ENCODE results near the gene TGFB1I1.
"Not testable (repeated sequence)": the region's sequence is repeated elsewhere in the genome, so short reads cannot be mapped to it uniquely, and the experiment has no call there.

The TGFB1I1 gene

DNA sequence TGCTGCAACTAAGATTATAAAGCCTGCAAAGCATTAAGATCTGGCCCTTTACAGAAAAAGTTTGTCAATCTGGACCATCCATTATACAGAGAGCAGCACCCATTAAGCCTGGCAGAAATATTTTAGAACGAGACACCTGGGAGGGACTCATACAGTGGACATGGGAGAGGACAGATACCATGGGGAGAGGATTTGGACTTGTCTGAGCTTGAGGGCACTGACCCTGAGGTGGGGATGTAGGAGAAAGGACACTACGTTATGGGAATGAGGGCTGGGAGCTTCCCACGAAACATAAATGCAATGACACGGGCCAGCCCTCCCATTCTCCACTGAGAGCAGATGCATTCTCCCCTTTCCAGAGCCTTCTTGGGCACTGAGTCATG is 30.0 kb downstream of the TGFB1I1 start:
- Mint-ChIP-seq H3K27me3 (no peaks in the 10 kb centered on the region), H3K4me3 (no peak overlapping the region), H3K27ac (no peak overlapping the region), H3K9me3 (no peaks in the 10 kb centered on the region), H3K36me3 (ENCODE audit: low read depth) (peaks cover 59% of the 10 kb centered on the region), H3K4me1 (ENCODE audit: low read depth) (peaks cover 32% of the 10 kb centered on the region)
- DNase-seq = no peak

DNA sequence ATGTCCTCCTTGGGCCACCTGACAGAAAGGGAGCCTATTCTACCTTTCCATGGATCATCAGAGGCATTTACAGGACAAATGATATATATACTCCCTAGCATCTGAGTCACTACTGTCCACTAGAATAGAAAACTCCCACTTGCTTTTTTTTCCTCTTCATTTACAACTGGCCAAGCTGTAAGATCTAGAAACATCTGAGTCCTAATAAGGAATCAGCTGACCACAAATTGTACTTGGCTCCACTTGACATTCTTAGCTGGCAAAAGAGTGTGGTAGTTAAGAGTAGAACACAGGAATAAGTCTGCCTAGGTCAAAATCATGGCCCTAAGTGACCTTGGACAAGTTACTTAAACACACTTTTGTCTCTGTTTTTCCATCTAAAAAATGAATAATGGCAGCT is 31.0 kb downstream of the TGFB1I1 start:
- DNase-seq = no peak
- H3K9me3 Mint-ChIP-seq = no peaks in the 10 kb centered on the region
- no peak overlapping the region for H3K27ac Mint-ChIP-seq

DNA sequence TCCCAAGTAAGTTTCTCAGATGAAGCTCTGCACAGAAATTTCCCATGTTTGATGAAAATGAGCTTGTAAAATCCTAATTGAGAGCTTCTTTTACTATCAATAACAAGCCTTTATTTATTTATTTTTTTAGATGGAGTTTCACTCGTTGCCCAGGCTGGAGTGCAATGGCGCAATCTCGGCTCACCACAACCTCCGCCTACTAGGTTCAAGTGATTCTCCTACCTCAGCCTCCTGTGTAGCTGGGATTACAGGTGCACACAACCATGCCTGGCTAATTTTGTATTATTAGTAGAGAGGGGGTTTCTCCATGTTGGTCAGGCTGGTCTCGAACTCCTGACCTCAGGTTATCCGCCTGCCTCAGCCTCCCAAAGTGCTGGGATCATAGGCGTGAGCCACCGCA is 31.6 kb downstream of the TGFB1I1 start:
- not testable (repeated sequence) for H3K27ac Mint-ChIP-seq, H3K9me3 Mint-ChIP-seq, H3K4me3 Mint-ChIP-seq, H3K27me3 Mint-ChIP-seq, DNase-seq
- peaks cover 58% of the 10 kb centered on the region for H3K36me3 Mint-ChIP-seq (ENCODE audit: low read depth)
- H3K4me1 Mint-ChIP-seq (ENCODE audit: low read depth) = peaks cover 40% of the 10 kb centered on the region

More for the DNA sequence above, 31.0 kb downstream of the TGFB1I1 start:
- no peak overlapping the region for H3K4me3 Mint-ChIP-seq
- no peaks in the 10 kb centered on the region for H3K27me3 Mint-ChIP-seq
- H3K4me1 Mint-ChIP-seq (ENCODE audit: low read depth) = peaks cover 38% of the 10 kb centered on the region
- peaks cover 59% of the 10 kb centered on the region for H3K36me3 Mint-ChIP-seq (ENCODE audit: low read depth)

DNA sequence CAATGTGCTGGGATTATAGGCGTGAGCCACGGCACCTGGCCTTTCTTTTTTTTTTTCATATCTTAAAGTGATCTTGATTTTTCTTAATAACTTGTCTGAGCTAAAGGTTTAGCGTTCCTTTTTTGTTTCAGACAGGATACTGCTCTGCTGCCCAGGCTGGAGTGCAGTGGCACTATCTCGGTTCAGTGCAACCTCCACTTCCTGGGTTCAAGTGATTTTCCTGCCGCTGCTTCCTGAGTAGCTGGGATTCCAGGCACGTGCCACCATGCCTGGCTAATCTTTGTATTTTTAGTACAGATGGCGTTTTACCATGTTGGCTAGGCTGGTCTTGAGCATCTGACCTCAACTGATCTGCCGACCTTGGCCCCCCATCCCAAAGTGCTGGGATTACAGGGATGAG is 32.2 kb downstream of the TGFB1I1 start:
- Mint-ChIP-seq H3K36me3 (ENCODE audit: low read depth) (peaks cover 58% of the 10 kb centered on the region), H3K4me1 (ENCODE audit: low read depth) (peaks cover 46% of the 10 kb centered on the region), H3K27ac (peak overlapping the region; percentile 97), H3K4me3 (no peak overlapping the region), H3K9me3 (no peaks in the 10 kb centered on the region), H3K27me3 (no peaks in the 10 kb centered on the region)
- DNase-seq = no peak

DNA sequence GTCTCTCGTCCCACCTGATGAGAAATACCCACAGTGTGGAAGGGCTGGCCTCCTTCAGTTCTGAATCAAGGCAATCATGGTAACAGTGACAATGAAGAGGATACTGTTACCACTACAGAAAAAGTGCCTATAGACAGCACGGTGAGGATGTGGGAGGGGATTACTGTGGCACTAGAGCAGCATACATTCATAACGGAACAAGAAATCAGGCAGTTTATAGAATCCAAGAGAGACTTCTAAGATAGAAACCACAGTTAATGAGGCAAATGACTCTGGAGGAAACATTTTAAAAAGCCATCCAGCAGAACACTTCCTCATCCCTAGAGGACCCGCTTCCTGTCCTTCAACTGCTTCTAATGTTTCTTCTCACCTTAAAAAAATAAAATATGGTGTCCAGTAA is 33.5 kb downstream of the TGFB1I1 start:
- H3K4me1 Mint-ChIP-seq (ENCODE audit: low read depth) = peaks cover 54% of the 10 kb centered on the region
- no peaks in the 10 kb centered on the region for H3K27me3 Mint-ChIP-seq
- H3K36me3 Mint-ChIP-seq (ENCODE audit: low read depth) = peaks cover 48% of the 10 kb centered on the region
- no peaks in the 10 kb centered on the region for H3K9me3 Mint-ChIP-seq
- H3K27ac Mint-ChIP-seq = peak overlapping the region; percentile 97
- peak overlapping the region; percentile 94 for H3K4me3 Mint-ChIP-seq
- no peak for DNase-seq

DNA sequence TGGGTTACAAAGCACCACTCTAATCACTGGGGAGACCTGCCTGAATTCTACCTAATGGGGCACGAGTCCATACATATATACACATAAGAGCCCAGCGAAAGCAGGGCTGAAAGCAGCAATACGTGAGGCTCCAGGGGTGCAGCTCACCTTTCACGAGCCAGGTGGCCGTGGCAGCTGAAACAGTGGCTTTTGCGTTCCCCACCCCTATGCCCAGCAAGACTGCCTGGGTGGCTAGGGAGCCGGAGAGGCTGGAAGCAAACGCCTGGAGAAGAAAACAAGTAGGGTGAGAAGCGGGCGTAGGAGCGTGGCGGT is 35.6 kb downstream of the TGFB1I1 start:
- no peak for DNase-seq
- no peaks in the 10 kb centered on the region for H3K27me3 Mint-ChIP-seq
- peaks cover 55% of the 10 kb centered on the region for H3K4me1 Mint-ChIP-seq (ENCODE audit: low read depth)
- peak overlapping the region; percentile 94 for H3K4me3 Mint-ChIP-seq
- peak overlapping the region; percentile 97 for H3K27ac Mint-ChIP-seq
- peaks cover 44% of the 10 kb centered on the region for H3K36me3 Mint-ChIP-seq (ENCODE audit: low read depth)
- H3K9me3 Mint-ChIP-seq = no peaks in the 10 kb centered on the region

DNA sequence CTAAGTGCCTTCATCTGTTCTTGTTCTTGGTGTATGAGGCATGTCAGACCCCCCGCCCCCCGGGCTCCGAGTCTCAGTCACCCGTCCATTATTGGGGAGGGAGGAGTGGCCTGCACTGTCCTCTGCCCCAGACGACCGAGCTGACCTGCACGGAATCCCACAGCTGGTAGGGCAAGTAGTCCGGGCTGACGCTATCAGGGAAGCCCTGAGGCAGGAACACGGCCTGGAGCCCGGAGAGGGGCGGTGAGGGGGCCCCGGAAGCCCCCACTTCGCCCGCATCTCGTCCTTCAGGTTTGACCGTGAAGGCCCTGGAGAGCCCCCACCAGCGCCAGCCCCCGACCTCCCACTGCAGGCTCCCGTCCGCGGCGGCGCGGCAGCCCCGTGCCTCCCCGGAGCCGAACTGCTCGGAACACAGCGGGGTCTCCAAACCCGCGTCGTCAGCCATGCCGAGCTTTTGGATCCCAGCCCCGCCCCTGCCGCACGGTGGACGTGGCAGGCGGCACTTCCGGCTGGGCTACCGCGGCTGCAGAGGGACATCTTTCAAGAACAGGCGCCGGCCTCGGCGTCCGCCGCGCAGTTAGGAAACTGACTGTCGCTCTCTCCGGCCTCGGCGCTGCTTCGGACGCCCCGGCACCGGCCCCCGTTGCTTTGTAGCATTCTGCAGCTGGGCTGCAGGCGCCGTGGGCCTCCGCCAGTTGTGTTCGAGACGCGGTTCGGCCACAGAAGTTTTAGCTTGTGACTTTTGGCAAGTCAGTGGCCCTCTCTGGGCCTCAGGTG is 36.2 kb downstream of the TGFB1I1 start, which contains the start of gene RUSF1:
Gene RUSF1, minus strand, starts transcription at position 463 of the 777 bp plus-strand sequence. Its CDS starts 18 bp downstream, at position 445.
- Mint-ChIP-seq H3K9me3 (no peaks in the 10 kb centered on the region), H3K27me3 (no peaks in the 10 kb centered on the region), H3K4me3 (peak within 1 kb of the TSS; percentile 94), H3K36me3 (ENCODE audit: low read depth) (peaks cover 44% of the 10 kb centered on the region), H3K27ac (peak within 1 kb of the TSS; percentile 97), H3K4me1 (ENCODE audit: low read depth) (peaks cover 53% of the 10 kb centered on the region)
- peak; percentile 91 for DNase-seq

DNA sequence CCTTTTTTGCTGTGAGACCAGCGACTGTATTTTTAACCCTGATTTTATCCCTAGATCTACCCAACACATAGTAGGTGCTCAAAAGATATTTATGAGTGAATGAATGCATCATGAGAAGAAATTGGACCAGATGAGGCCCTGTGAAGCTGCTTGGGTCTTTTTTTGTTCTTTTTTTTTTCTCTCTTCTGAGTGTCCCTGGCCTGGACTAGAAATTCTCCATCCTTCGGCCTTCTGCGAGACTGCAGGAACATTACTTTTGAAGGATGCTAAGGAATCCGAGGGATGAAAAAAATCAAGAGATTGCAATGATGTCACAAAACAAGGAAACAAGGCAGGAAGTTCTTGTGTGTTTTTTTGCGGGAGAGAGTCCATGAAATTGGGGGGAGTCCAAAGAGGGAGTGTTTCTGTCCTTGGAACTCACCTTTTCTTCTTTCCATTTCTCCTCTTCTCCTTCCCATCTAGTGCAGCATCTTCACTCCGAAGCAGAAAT is 36.8 kb downstream of the TGFB1I1 start:
- H3K36me3 Mint-ChIP-seq (ENCODE audit: low read depth) = peaks cover 44% of the 10 kb centered on the region
- no peaks in the 10 kb centered on the region for H3K27me3 Mint-ChIP-seq
- peaks cover 51% of the 10 kb centered on the region for H3K4me1 Mint-ChIP-seq (ENCODE audit: low read depth)
- H3K9me3 Mint-ChIP-seq = no peaks in the 10 kb centered on the region
- H3K27ac Mint-ChIP-seq = peak overlapping the region; percentile 97
- H3K4me3 Mint-ChIP-seq = peak overlapping the region; percentile 94
- no peak for DNase-seq

DNA sequence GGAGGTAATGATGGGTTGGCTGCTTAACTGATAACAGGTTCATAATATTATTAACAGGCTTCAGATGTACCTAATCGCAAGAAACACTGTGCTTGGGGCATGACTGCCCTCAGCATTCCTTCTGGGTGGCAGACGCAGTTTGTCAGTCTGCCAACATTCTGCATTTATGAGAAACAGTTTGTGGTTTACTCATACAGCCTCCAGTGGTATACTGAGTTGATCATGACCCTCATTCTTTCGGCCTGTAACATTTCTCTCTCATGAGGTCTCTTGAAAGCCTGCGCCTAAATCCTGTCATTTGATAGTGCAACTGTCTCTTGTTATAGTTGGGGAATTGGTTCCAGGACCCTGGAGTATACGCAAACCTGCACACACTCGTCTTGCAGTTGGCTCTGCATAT is 41.2 kb downstream of the TGFB1I1 start:
- peaks cover 20% of the 10 kb centered on the region for H3K4me1 Mint-ChIP-seq (ENCODE audit: low read depth)
- DNase-seq = no peak
- H3K4me3 Mint-ChIP-seq = no peak overlapping the region
- H3K36me3 Mint-ChIP-seq (ENCODE audit: low read depth) = peaks cover 12% of the 10 kb centered on the region
- H3K9me3 Mint-ChIP-seq = peaks cover 3% of the 10 kb centered on the region
- H3K27ac Mint-ChIP-seq = no peak overlapping the region
- no peaks in the 10 kb centered on the region for H3K27me3 Mint-ChIP-seq

DNA sequence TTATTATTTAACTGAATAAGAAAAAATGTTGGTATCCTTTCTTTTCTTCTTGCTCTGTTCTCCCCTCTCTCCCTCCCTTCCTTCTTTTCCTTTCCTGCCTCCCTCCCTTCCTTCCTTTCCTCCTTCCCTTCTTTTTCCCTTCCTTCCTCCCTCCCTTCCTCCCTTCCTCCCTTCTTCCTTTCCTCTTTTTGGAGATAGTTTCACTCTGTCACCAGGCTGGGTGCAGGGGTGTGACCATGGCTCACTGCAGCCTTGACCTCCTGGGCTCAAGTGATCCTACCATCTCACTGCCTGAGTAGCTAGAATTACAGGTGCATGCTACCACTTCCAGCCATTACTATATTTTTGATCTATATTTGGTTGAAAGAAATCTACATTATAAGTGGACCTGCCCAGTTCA is 41.9 kb downstream of the TGFB1I1 start:
- Mint-ChIP-seq H3K27me3 (no peaks in the 10 kb centered on the region), H3K4me1 (ENCODE audit: low read depth) (peaks cover 15% of the 10 kb centered on the region), H3K4me3 (no peak overlapping the region), H3K9me3 (peaks cover 3% of the 10 kb centered on the region), H3K36me3 (ENCODE audit: low read depth) (peaks cover 4% of the 10 kb centered on the region), H3K27ac (no peak overlapping the region)
- DNase-seq = no peak

DNA sequence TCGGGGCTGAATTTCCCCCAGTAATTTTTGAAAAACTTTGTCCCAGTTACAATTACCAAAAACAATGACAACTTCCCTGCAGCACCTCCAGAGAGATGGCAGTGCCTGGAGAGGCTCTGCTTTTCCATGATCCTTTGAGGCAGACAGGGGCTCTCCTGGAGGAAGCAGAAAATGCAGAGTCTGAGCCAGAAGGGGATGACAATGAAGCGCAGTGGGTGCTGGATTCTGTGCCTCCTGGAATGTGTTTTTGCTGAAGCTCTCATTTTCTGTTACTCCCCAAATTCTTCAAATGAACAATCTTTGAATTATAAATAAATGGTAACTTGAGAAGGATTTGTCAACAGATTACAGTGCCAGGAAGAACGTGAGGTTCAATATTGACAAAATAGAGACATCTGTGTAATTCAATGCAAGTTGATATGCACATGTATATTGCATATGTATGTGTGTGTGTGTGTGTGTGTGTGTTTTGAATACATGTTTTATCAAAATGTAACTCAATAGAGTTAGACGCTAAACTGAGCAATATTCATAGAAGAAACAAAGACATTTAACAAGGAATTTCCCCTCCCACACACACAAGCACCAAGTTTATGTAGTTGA is 45.9 kb downstream of the TGFB1I1 start:
- DNase-seq = no peak
- peaks cover 3% of the 10 kb centered on the region for H3K4me1 Mint-ChIP-seq (ENCODE audit: low read depth)
- H3K36me3 Mint-ChIP-seq (ENCODE audit: low read depth) = no peaks in the 10 kb centered on the region
- peaks cover 3% of the 10 kb centered on the region for H3K9me3 Mint-ChIP-seq
- no peak overlapping the region for H3K4me3 Mint-ChIP-seq
- H3K27ac Mint-ChIP-seq = no peak overlapping the region
- H3K27me3 Mint-ChIP-seq = no peaks in the 10 kb centered on the region

DNA sequence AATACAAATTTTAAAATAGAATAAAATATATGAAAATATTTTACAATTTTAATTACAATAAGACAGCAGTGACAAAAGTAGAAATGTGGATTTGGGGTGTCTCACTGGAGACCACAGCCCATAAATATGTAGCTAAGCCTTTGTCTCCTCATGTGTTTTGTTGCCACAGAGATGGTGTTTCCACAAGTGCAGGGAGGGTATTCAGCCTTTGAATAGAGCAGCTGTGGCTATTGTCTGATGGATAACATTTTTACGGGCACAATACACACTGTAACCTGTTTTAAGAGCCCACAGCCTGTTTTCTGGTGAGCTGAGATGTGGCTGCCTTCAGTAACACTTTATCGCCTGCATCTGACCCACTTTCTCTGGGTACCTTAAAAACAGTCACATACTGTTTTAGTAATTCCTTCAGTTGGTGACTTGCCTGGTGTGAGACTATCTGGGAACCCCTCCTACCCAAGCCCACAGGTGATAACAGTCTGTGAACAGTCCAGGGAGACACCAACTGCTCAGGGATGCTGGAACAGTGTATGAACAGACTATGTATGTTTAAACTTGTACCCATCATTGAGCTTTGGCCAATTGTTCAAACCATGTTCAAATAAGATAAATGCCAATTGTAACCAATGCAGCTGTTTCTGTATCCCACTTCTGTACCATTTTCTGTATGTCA is 47.9 kb downstream of the TGFB1I1 start:
- Mint-ChIP-seq H3K4me3 (no peak overlapping the region), H3K27me3 (no peaks in the 10 kb centered on the region), H3K4me1 (ENCODE audit: low read depth) (peaks cover 3% of the 10 kb centered on the region), H3K9me3 (peaks cover 3% of the 10 kb centered on the region), H3K36me3 (ENCODE audit: low read depth) (no peaks in the 10 kb centered on the region), H3K27ac (no peak overlapping the region)
- DNase-seq = no peak

DNA sequence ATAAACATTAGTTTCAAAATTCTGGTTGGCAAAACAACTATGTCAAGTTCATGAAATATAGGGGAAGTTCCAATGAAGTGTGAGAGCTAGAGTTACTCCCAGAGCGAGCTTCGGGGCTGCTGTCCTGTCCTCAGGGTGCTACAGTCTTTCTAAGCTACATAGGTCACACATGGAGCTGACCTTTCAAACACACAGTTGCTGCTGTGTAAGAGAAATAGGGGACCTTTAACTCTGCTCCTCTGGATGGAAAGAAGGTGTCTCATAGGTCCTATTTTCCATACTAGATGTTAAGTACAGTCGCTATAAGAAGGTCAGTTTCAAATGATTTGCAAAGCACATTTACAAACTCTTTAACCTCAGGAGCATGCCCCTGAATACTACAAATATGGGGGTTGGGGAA is 49.4 kb downstream of the TGFB1I1 start:
- no peaks in the 10 kb centered on the region for H3K36me3 Mint-ChIP-seq (ENCODE audit: low read depth)
- no peak overlapping the region for H3K27ac Mint-ChIP-seq
- H3K4me1 Mint-ChIP-seq (ENCODE audit: low read depth) = peaks cover 3% of the 10 kb centered on the region
- H3K9me3 Mint-ChIP-seq = peaks cover 3% of the 10 kb centered on the region
- no peak overlapping the region for H3K4me3 Mint-ChIP-seq
- no peaks in the 10 kb centered on the region for H3K27me3 Mint-ChIP-seq
- DNase-seq = no peak

DNA sequence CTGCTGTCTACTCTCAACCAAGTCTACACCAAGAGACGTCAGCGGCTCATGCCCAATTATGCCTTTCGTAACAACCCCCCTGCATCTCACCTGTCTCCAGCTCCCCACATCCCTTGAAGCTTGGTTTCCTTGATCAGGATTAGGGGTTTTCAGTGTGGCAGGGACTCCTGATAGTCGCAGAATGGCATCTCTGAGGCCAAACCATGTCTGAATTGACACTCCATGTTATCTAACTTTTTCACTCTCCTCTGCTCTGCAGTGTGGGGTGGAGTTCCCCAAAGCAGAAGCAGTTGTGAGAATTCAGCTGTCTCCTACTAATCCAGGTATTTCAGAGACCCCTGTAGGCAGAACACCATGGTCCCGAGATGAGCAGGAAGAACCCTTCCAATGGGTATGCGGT is 50.1 kb downstream of the TGFB1I1 start:
- Mint-ChIP-seq H3K27me3 (no peaks in the 10 kb centered on the region), H3K4me3 (no peak overlapping the region), H3K36me3 (ENCODE audit: low read depth) (no peaks in the 10 kb centered on the region), H3K4me1 (ENCODE audit: low read depth) (peaks cover 3% of the 10 kb centered on the region), H3K9me3 (no peaks in the 10 kb centered on the region), H3K27ac (no peak overlapping the region)
- no peak for DNase-seq

DNA sequence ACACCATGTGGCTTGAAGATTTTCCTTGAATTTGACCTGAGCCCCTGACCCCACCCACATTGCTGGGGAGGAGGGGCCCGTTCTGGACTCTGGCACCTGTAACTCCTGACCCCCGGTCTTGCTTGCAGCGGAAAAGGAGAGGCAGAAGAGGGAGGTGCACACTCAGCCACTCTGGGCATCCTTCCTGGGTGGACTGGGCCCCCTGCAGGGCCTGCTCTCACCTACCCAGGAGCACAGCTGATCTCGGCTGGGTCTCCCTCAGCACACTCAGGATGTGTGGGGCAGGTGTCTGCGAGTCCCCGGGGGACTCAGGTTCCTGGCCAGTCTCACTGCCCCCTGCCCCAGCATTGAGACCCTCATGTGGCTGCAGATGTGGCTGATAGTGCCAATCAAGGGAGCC is 51.8 kb downstream of the TGFB1I1 start:
- H3K27me3 Mint-ChIP-seq = peaks cover 12% of the 10 kb centered on the region
- H3K9me3 Mint-ChIP-seq; H3K27ac Mint-ChIP-seq; DNase-seq; H3K4me3 Mint-ChIP-seq; H3K36me3 Mint-ChIP-seq (ENCODE audit: low read depth): not testable (repeated sequence)
- peaks cover 12% of the 10 kb centered on the region for H3K4me1 Mint-ChIP-seq (ENCODE audit: low read depth)

Measured in activated T-cell treated with anti-CD3 and anti-CD28 coated beads, Interleukin-2, amount 50 U/mL, for 24 hours (primary cell).